NCI-H1105 (cell line): Measurements from ENCODE around the gene PLXNC1.

ENCODE experiments used
- DNase-seq: peaks from one replicate; lab custom pipeline; 2025; lab: John Stamatoyannopoulos, UW

The PLXNC1 gene

DNA sequence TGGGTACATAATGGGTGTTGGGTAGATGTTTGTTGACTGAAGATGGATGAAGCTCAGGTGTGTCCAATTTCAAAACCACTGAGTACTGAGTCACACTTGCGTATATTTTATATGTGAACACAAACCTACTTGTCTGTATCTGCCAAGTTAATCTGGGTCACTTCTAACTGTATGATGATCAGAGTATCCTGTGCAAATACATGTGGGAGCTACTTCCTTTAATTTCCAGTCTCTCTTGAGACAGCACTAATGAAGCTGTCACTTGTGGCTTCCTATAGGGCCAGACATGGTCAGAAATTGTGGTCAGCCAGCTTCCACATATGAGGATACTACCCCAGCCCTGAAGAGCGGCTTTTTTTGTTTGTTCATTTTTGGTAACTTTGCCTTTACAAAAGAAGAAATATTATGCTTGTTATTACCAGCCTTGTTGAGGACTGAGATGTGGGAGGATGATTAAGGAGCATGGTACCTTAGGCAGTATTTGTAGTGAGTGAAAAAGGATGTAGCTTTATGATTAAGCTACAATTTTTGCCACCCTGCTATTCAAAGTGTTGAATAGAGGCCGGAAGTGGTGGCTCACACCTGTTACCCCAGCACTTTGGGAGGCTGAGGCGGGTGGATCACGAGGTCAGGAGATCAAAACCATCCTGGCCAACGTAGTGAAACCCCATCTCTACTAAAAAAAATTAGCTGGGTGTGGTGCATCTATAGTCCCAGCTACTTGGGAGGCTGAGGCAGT is 32.4 kb downstream of the PLXNC1 start:
- DNase-seq, result no peak

DNA sequence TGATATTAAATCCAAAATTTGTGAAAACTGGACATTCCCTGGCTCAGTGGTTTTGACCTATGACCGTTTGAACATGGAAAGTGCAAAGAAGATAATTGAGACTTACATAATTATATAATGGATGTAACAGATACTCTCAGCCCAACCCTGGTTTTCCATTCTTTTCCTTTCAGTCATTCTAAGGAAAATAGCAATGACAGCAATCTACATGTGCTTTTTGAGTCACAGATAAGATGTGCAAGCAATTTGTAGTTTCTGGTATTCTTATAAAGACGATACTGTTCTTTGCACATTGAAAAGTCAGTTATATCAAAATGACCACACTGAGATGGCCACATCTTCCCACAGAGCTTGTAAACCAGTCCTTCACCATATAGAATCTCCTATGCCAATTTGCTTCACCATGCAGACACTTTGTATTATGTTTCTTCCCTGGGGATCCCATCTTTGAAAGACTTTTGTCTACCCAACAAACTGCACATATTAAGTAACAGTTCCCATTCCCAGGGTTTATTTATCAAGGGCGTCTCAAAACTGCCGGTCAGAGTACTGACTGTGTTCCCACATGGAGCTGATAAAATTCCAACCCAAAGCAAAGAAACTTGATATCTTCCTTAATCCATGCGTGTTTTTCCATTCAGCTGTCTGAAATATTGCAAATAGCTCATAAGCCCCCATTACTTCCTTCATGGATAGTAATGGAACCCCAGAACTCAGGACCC is 34.8 kb downstream of the PLXNC1 start:
- DNase-seq, result no peak

DNA sequence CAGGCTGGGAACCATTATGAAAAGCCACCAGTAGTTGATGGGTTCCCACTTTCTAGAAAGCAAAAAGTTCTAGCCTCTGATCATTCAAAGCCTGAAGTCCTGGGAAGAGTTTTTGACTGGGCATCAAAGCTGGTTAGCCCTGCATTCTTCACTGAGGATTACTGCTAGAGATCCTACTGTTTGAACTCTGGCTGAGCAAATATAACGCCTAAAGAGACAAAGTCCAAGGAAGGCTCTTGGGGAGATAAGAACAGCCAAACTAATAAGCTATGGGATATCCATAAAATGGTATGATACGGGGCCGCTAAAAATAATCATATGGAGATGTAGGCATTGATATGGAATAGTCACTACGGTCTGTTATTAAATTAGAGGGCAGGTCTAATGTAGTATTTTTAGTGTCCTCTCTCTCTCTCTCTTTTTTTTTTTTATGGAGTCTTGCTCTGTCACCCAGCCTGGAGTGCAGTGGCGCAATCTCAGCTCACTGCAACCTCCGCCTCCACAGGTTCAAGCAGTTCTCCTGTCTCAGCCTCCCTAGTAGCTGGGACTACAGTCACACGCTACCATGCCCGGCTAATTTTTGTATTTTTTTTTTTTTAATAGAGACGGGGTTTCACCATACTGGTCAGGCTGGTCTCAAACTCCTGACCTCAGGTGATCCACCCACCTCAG is 35.5 kb downstream of the PLXNC1 start:
- no peak for DNase-seq

DNA sequence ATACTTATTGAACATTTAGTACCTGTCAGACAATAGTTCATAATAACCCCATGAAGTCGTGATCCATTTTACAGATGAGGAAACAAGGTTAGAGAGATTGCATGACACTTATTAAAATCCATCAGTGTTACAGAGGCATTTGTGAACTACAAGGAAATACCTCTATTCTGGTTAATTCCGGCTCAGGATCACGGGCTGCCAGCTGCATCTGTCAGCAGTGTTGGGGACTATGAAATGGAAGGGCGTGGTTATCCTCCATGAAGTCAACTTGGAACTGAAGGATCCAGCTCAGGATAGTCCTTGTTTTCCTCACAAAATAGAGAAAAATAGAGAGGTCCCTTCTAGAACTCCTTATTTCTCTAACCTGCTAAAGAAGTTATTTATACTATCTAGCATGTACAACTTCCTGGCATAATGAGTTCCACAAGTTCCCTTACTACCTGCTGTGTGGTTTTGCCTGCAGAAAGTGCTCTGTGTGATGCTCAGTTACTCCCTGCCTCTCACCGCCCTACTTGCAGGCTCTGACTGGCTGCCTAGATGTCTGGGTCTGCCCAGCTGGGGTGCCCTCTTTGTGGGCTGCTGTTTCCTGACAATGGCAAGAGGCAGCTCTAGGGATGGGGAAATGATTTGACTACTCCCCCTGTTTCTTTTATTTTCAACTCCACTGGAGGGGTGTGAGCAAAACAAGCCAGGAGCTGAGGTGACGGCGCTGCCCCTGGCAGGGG is 36.8 kb downstream of the PLXNC1 start:
- DNase-seq, result no peak

DNA sequence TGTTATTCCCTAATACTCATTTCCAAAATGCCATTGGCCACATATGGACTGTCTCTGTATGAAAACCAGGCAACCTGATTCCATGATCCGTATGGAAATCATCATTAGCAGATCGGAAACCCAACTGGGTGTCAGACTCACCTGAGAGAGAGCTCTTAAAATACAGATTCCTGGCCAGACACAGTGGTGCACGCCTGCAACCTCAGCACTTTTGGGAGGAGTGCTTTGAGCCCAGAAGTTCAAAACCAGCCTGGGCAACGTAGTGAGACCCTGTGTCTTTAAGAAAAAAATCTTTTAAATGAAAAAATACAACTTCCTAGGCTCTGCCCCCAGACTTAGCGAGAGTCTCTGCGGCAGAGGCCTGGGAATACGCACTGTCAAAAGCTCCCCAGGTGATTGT is 37.4 kb downstream of the PLXNC1 start:
- no peak for DNase-seq

DNA sequence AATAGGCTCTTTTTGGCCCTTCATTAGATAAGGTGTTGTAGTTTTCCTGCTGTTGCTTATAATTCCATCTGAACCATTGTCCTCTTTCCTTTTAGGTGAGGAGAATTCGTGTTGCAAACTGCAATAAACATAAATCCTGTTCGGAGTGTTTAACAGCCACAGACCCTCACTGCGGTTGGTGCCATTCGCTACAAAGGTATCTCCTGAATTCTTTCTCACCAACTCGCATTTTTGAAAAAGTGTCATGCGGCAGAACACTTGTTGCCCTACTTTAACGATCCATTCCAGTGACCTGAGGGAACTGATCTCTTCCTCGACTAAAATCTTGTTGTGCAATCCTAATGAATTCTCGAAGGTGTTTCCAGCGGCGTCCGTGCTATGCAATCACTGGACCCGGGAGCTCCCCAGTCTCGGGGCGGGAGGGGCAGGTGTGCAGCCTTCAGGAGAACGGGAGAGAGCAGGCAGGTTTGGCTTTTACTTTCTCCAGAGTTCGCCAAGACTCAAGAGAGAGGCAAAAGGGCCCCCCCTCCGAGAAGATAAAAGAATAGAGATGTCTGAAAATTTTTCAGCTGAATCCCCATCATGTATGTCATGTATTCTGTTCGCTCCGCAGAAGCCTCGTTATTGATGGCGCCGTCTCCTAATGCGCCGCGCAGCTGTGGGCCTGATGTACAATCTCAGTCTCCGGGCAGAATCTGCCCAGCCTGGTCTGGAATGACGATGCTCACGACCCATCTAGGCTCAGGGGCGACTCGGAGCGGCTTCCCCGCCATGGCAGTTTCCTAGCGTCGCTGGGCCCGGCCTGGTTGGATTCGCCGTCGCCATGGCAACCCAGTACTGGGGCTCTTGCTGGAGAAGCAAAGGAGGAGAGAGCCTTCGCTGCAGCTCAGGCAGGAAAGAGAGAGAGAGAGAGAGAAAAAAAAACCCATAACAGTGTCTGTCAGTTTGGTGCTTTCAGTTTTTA is 38.2 kb downstream of the PLXNC1 start:
- peak; percentile 85 for DNase-seq

DNA sequence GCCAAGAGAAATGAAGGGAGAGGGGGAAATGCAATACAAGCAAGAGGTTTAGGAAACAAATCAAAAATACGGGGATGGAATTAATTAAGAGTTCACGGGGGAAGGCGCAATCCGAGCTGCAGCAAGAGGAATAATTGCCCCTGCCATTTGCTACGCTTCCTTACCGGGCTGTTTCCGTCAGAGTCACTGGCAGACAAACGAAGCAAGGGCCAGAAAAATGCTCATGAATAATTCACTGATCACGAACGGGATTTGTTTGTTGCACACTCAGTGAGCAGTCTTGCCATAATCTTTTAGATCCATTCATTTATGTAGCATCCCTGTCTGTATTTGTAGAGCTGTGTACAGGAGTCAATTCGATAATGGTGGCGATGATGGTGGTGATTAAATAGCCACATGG is 39.0 kb downstream of the PLXNC1 start:
- peak; percentile 7 for DNase-seq

DNA sequence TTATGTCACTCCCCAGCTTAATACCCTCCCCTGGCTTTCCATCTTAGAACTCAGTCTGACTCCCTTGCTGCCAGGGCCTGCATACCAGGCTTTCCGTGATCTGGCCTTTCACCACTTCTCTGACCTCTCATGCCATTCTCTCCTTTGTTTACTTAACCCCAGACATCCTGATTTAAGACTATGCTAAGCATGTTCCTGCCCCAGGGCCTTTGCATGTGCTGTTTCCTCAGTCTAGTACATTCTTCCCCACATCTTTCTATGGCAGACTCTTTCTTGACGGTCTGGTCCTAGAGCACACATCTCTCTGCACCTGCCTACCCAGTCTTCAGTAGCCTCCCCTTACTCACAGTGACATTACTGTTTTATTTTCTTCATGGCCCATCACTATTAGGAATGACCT is 42.2 kb downstream of the PLXNC1 start:
- DNase-seq, result no peak

DNA sequence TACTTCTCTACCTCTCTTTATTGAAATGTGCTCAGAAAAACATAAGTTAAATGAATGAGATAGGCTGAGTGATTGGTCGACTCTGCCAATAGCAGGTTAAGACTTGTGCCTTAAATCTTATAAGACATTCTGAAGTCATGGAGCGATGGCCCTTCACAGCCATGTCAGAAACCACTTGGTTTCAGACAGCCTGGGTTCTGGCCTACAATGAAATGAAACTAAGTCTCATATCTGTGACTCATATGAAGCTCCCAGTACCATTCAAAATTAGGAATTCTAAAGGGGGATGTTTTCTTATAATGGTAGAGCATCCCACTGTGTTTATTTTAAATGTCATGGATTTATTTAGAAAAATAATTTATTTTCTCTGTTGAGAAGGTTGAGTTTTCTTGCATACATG is 42.6 kb downstream of the PLXNC1 start:
- DNase-seq, result no peak

DNA sequence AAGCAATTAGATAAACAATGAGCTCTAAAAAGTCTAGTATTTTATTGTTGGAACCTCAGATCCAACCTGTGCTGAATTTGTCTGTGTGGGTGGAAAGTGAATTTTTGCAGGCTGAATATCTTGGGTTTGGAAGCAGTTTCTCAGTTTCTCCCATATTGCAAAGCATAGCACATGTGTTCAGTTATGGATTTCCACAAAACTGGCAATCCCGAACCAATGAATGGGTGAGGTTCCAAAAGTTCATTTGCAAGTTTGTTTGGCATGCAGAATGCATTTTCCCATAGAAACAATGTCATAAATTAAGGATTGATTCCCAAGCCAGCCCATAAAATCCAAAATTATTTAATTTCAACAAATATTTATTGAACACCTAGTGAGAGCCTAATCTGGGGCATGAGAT is 43.4 kb downstream of the PLXNC1 start:
- no peak for DNase-seq

DNA sequence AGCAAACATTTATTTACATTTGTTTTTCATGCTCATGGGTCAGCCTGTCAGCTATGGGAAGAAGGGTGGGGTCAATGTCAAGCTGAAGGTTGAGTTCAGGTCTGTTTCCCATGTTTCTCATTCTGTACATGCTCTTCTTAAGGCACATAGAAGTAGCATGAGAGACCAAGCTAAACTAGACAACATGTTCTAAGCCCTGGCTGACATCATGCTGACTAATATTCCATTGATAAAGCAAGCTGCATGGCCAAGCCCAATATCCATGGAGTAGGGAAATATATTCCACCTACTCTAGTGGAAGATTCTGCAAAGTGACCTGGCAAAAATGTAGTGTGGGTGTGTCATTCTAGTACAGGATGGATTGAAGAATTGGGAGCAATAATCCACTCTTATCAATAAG is 44.1 kb downstream of the PLXNC1 start:
- no peak for DNase-seq

DNA sequence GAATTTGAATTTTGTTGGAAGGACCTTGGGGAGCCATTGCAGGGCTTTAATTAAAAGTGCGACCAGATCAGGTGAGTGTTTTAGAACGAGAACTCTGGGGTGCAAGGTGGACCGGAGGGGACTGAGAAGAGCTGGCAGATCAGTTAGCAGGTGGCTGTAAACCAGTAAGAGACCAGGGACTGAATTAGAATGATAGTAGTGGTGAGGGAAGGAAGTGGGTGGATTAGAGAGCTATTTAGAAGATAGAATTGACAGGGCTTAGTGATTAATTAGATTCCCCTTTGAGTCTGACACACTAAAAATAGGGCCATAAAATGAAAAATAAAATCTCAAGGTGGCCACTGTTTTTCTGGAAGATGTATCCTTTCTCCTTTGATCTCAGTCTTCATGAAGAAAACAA is 44.8 kb downstream of the PLXNC1 start:
- DNase-seq, result no peak

DNA sequence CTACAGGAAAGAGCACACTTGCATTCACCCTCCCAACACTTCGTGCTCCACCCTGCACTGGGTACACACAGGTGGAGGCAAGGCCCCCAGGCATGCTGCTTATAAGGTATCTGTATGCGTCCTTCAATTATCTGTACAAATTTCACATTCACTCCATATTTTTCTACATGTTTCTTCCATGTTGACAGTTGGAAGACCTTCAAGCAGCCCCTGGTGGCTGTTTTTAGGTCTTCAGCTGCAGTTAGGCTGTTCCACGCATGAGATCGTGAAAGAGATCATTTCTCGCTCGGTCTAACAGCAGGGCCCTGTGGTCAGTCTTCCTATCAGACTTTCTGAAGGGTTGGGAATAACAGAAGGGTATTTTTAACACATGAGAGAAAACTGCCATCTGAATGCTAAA is 47.1 kb downstream of the PLXNC1 start:
- no peak for DNase-seq

DNA sequence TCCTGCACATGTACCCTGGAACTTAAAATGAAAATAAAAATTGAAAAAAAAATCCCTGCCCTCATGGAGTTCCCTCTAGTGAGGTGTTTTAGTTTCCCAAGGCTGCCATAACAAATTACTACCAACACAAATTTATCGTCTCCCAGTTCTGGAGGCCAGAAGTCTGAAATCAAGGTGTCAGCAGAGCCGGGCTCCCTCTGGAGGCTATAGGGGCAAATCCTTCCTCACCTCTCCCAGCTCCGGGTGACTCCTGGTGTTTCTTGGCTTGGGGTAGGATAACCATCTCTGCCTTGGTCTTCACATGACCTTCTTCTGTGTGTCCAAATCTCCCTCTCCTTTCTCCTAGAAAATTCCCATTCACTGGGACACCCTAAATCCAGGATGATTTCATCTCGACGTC is 50.1 kb downstream of the PLXNC1 start:
- no peak for DNase-seq

DNA sequence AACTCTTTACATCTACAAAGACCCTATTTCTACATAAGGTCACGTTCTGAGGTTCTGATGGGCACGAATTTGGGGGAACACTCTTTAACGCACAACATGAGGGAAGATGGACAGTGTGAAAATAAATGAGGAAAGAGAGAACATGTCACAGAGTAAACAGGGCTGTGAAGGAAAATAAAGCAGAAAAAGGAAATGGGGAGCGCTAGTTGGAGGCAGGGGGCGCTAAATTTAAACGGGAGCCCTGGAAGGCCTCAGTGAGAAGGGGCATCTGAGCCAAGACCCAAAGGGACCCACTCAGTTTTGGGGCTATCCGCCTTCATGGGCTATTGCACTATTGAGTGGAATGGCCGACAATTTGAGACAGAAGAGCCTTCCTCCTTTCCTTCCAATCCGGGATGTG is 50.5 kb downstream of the PLXNC1 start:
- no peak for DNase-seq

DNA sequence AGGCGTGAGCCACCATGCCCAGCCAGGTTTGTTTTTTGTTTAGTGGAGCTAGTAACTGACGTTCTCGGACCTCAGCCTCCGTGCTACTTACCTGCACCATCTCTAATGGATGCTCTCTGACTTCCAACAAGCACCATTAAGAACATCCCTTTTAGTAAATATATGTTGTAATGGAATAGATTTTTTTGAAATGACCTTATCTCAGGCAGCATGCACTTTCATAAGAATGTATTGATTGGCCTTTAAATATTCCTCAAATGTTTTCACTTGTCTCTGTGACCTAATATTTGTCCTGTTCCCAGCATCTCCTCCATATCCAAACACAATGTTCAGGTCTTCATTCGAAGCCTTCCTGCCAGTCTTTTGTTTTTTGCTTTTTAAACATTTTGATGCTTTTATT is 51.7 kb downstream of the PLXNC1 start:
- DNase-seq, result no peak

DNA sequence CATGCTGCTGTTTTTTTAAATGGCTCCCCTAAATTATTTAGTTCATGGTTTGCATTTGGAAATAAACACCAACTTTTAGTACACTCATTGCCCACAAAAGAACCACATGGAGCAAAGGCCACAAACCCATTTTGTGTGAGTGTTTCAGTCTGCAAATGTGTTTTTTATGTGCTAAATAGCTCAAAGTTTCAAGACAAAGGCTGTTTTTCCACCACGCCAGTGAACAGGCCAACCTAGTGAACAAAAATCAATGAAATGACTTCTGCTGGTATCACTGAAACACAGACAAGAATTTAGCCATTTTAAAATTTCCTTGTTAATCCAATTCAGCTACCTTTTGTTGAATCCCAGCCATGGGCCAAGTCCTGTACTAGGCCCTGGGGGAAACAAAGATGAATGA is 52.3 kb downstream of the PLXNC1 start:
- no peak for DNase-seq

DNA sequence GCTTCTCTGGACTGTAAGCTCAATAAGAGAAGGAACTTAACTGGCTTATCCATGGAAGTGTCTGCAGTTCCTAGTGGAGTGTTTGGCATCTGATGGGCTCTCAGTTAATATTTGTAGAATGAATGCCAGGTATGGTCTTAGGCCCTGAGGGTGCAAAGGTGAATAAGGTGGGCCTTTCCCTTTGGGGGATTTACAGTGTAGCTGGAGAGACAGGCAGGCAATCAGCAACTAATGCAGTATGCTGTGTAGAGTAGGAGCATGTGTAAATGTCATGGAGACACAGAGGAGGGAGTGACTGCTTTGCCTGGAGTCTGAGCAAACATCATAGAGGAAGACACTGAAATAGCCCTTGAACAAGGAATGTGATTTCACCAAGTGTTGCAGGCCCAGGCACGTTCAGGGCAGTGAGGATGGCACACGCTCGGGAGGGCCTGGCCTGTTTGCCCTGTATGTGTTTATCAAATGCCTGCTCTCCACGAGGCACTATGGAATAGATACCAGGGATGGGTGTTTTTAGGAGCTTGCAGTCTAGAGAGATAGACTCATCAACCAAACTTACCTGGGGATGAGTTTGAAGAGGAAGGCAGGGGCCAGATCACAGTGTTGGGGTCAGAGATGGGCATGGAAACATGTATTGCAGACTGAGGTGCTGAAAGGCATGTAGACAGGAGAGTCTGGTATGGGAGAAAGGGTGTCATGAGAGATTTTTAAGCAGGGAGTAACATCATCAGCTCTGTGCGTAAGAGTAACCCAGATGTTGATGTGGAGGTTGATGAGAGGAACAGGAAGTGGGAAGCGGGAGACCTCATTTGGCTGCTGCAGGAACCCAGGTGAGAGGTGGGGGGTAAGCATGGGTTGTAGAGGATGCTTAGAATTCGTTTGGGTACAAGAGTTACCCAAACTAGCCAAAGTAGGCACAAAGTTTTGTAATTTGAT is 54.1 kb downstream of the PLXNC1 start:
- DNase-seq, result peak; percentile 27

DNA sequence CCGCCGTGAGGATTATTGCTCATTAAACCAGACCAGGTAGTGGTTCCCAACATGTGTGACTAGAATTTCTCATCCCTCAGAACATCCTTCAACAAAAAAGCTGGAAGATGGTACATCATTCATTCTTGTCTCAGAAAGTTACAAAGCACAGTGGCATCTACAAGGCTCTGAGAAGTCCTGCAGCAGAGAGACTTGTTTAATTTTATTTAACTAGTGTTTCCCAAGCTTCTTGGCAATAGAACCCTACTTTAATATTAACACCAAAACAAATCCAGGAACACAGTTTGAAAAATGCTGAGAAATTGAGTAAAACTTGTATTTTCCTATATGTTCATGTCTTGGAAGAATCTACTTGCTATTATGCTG is 54.8 kb downstream of the PLXNC1 start:
- no peak for DNase-seq

DNA sequence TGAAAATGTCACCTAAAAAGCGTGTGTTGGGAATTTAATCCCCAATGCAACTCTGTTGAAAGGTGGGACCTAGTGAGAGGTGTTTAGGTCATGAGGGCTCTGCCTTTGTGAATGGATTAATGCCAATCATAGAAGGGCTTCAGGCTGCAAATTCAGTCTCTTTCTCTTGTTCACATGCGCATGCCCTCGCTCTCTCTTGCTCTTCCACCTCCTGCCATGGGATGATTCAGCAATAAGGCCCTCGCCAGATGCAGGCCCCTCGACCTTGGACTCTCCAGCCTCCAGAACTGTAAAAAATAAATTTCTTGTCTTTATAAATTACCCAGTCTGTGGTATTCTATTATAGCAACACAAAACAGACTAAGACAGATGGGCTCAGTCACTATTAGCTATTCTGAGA is 55.4 kb downstream of the PLXNC1 start:
- DNase-seq, result no peak
